PFSK-1 (cell line): ENCODE measurements around the gene SYNGR1. TPM values are rescaled to one million over a fixed set of nuclear protein-coding genes. Genes with fewer than 3 reads are reported as not detected.

Experiments used
- FOXP2 ChIP-seq: optimal IDR thresholded peaks from 2 replicates; pipeline ENCODE3; 2011; ENCODE audit warnings: borderline replicate concordance, control low read depth, inconsistent platforms; ENCODE audit not compliant: insufficient read depth; ENCODE audit errors: extremely low read length, extremely low read depth
- POLR2AphosphoS5 ChIP-seq: IDR thresholded peaks from 2 replicates; pipeline ENCODE4 v1.6.1; 2012; ENCODE audit warnings: low read depth, mild to moderate bottlenecking, control low read depth, low read length, moderate library complexity
- REST ChIP-seq, 2 experiments: IDR thresholded peaks; 2 replicates each; pipeline versions ENCODE4 v1.6.1 to v1.8.0; 2011 to 2012; ENCODE audit warnings: low read depth in 2 of 2, low read length in 2 of 2, control low read depth in 1 of 2, inconsistent platforms in 1 of 2, mild to moderate bottlenecking in 1 of 2, moderate library complexity in 1 of 2; ENCODE audit not compliant: insufficient read depth in 1 of 2
- SIN3A ChIP-seq: IDR thresholded peaks from 2 replicates; pipeline ENCODE4 v1.6.1; 2012; ENCODE audit warnings: mild to moderate bottlenecking, low read length, moderate library complexity, borderline replicate concordance; ENCODE audit not compliant: insufficient read depth
- TAF1 ChIP-seq: IDR thresholded peaks from 2 replicates; pipeline ENCODE4 v1.6.1; 2012; ENCODE audit warnings: low read length, control low read depth, borderline replicate concordance; ENCODE audit not compliant: insufficient read depth
- polyA plus RNA-seq: library from polyadenylated mRNA; unstranded; fragments of >200 nt; gene quantifications from one replicate; pipeline ENCODE4 v1.2.1, GENCODE V29; 2012; ENCODE audit warnings: low read depth, missing spikeins; ENCODE audit not compliant: insufficient read length

Gene SYNGR1
- 68.8 TPM for polyA plus RNA-seq

GRCh38 chr22:39349967-39350726, at the start of gene SYNGR1:
Gene SYNGR1 (plus strand): TSS chr22:39349991. CDS start chr22:39350011, 20 bp downstream.
- TF ChIP-seq REST (IDR thresholded peaks at IDR 0.05; ENCODE audit: insufficient read depth in 1 of 2, low read depth in 2 of 2, low read length in 2 of 2) (no peak), POLR2AphosphoS5 (no peak), FOXP2 (no peak), SIN3A (no peak), TAF1 (no peak)

DNA sequence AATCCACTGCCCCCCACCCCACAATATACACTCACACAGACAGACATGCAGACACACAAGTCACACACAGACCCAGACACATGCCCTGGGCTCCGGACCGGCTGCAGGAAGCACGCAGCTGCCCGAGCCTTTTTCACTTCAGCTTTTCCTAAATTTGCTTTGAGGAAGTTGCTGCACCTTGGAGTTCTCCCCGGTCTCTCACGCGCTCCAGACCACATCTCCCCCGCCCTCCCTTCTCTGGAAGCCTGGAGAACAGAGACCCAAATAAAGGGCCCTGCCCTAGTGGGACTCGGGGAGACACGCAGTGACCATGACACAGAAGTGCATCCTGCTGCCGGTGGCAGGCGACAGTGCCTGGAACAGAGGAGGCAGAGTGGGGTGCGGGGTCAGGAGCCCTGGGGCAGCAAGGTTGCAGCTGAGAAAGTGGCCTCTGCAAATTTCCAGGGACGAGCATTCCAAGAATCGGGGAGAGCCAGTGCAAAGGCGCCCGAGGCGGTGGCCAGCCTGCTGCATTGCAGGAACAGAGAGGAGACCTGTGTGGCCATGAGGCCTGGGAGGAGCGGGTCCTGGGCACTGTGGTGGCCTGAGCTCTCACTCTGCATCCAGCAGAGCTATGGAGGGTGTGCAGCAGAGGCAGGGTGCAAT, 49.5 kb upstream of the SYNGR1 start:
- no peak for TF ChIP-seq FOXP2
- no peak for TF ChIP-seq REST (IDR thresholded peaks at IDR 0.05; ENCODE audit: insufficient read depth in 1 of 2, low read depth in 2 of 2, low read length in 2 of 2)
- no peak for TF ChIP-seq SIN3A
- no peak for TF ChIP-seq POLR2AphosphoS5
- TF ChIP-seq TAF1: no peak

GRCh38 chr22:39301108-39301507, 48.7 kb upstream of the SYNGR1 start:
- TF ChIP-seq REST (IDR thresholded peaks at IDR 0.05; ENCODE audit: insufficient read depth in 1 of 2, low read depth in 2 of 2, low read length in 2 of 2) (no peak), POLR2AphosphoS5 (no peak), SIN3A (no peak), FOXP2 (no peak), TAF1 (no peak)

DNA sequence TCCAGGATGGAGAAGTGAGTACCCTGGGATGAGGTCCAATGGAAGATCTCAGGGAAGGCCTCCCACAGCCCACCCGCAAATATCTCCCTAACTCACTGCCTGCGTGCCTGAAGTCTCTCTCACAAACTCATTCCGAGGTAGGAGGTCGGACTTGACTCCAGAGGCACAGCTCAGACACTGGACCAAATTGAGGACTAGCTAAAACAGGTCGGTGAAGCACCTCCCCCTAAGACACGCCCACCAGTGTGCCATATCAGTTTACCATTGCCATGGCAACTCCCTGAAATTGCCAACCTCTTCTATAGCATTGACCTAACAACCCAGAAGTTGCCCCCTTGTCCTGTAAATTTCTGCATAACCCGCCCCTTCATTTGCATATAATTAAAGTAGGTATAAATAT, 47.9 kb upstream of the SYNGR1 start:
- no peak for TF ChIP-seq REST (IDR thresholded peaks at IDR 0.05; ENCODE audit: insufficient read depth in 1 of 2, low read depth in 2 of 2, low read length in 2 of 2)
- TF ChIP-seq FOXP2: no peak
- no peak for TF ChIP-seq SIN3A
- no peak for TF ChIP-seq POLR2AphosphoS5
